Transverse colon (tissue), 4 donors: ENCODE results near the gene SMPD2. TPM values are rescaled to one million over a fixed set of nuclear protein-coding genes. Genes with fewer than 3 reads are reported as not detected.

Source experiments
- DNase-seq: peaks from one replicate; pipeline ENCODE4 v3.0.0-alpha.2; 2019
- H3K27ac ChIP-seq, 4 donors: fragments of 200-600 bp; sonication (generic); 2 replicates each; pipeline ENCODE4 v1.5.1; 2016 to 2018; ENCODE audit warnings: inconsistent platforms in 4 of 4
- H3K27me3 ChIP-seq: fragments of 200-600 bp; sonication (generic); 2 replicates; pipeline ENCODE4 v1.5.1; 2017; ENCODE audit warnings: inconsistent platforms
- H3K36me3 ChIP-seq, 4 donors: fragments of 200-600 bp; sonication (generic); 2 replicates each; pipeline ENCODE4 v1.5.1; 2017 to 2019; ENCODE audit warnings: inconsistent platforms in 4 of 4
- H3K4me1 ChIP-seq, 4 donors: fragments of 200-600 bp; sonication (generic); 2 replicates each; pipeline ENCODE4 v1.5.1; 2017 to 2020; ENCODE audit warnings: inconsistent platforms in 4 of 4
- H3K4me3 ChIP-seq, 4 donors: fragments of 200-600 bp; sonication (generic); 1 replicate in 1 of 4; 2 replicates in 3 of 4; pipeline versions ENCODE4 v1.5.1 to v1.6.1; 2017 to 2019; ENCODE audit warnings: inconsistent platforms in 4 of 4
- H3K9me3 ChIP-seq, 2 donors: fragments of 200-600 bp; sonication (generic); 2 replicates each; pipeline ENCODE4 v1.5.1; 2017 to 2019; ENCODE audit warnings: inconsistent platforms in 2 of 2
- CTCF ChIP-seq, 5 experiments: fragments of 200-600 bp in 3 of 5; fragments of 450-650 bp in 2 of 5; sonication (generic) in 3 of 5; IDR thresholded peaks; 1 replicate in 2 of 5; 2 replicates in 3 of 5; pipeline ENCODE4 v1.5.1; 2016 to 2017; ENCODE audit warnings: antibody characterized with exemption in 5 of 5, inconsistent platforms in 3 of 5, mild to moderate bottlenecking in 2 of 5, moderate library complexity in 1 of 5
- EP300 ChIP-seq: sonication (generic); formaldehyde crosslinking; IDR thresholded peaks from one replicate; pipeline ENCODE4 v1.6.1; 2017; ENCODE audit warnings: antibody characterized with exemption, low read depth
- POLR2A ChIP-seq: fragments of 450-650 bp; IDR thresholded peaks from one replicate; pipeline ENCODE4 v1.6.1; 2016; ENCODE audit warnings: antibody characterized with exemption, mild to moderate bottlenecking, moderate library complexity
- POLR2AphosphoS5 ChIP-seq, 3 donors: sonication (generic); formaldehyde crosslinking; IDR thresholded peaks; one replicate each; pipeline ENCODE4 v1.6.1; 2016; ENCODE audit warnings: antibody characterized with exemption in 3 of 3
- WGBS, 2 donors: methylation state at CpG; one replicate each; pipeline ENCODE4 v1.1.5; 2018; ENCODE audit warnings: low coverage in 1 of 2; 5-methylcytosine and 5-hydroxymethylcytosine counted together
- in situ Hi-C, 4 donors: fragments of 200-750 bp; cut with MboI; loops; one replicate each; pipeline versions ENCODE4 v1.15.0 to v1.15.1; 2017; ENCODE audit warnings: low sequenced_read_pairs in 3 of 4, low pct_ligation_motif_present in 1 of 4, low pct_unique_long_range_greater_than_20kb in 1 of 4
- intact Hi-C: fragments of 100-400 bp; cut with DNase I; formaldehyde crosslinking; loops from one replicate; pipeline ENCODE4 v1.15.1; 2023; ENCODE audit warnings: low total_unique reads
- total RNA-seq, 4 donors: library from RNA; depleted of rRNA; stranded (reverse); fragments of >200 nt; gene quantifications; one replicate each; pipeline ENCODE4 v1.1.0, GENCODE V29; 2016

Gene SMPD2
- total RNA-seq, 4 donors from 2014 or later: 9.4 to 34.5 (median 30.3) TPM

GRCh38 chr6:109469591-109470189 lies 29.2 kb downstream of the SMPD2 start:
- TF ChIP-seq EP300: no peak
- no peak for TF ChIP-seq POLR2AphosphoS5 (IDR thresholded peaks at IDR 0.05)
- TF ChIP-seq POLR2A: no peak
- TF ChIP-seq CTCF (IDR thresholded peaks at IDR 0.05): no peak

GRCh38 chr6:109471105-109471810 lies 30.7 kb downstream of the SMPD2 start:
- Histone ChIP-seq H3K36me3 (peaks cover 0 to 25% (median 6%) of the 10 kb centered on the region in 4 donors), H3K4me1 (peaks cover 0 to 17% (median 3%) of the 10 kb centered on the region in 4 donors), H3K4me3 (no peak overlapping the region), H3K27me3 (no peaks in the 10 kb centered on the region), H3K9me3 (no peaks in the 10 kb centered on the region), H3K27ac (no peak overlapping the region)
- intact Hi-C loops (no loop called here), in situ Hi-C loops (no loop called here)
- WGBS, 2 donors: 91% methylated on average over 5 of the region's 5 CpGs; no CpG with 5 or more reads in 1 of the 2 donors
- DNase-seq: no peak
- TF ChIP-seq POLR2AphosphoS5 (IDR thresholded peaks at IDR 0.05): no peak
- no peak for TF ChIP-seq POLR2A
- TF ChIP-seq CTCF (IDR thresholded peaks at IDR 0.05): no peak
- TF ChIP-seq EP300: no peak

More at GRCh38 chr6:109469591-109470189, 29.2 kb downstream of the SMPD2 start:
- Histone ChIP-seq H3K4me3 (no peak overlapping the region), H3K27ac (no peak overlapping the region), H3K27me3 (no peaks in the 10 kb centered on the region), H3K4me1 (peaks cover 0 to 17% (median 4%) of the 10 kb centered on the region in 4 donors), H3K9me3 (no peaks in the 10 kb centered on the region), H3K36me3 (peaks cover 0 to 34% (median 11%) of the 10 kb centered on the region in 4 donors)
- in situ Hi-C loops (no loop called here), intact Hi-C loops (no loop called here)
- DNase-seq: no peak
- 91 to 95% methylated on average over 4 to 5 of the region's 5 CpGs for WGBS, 2 donors

GRCh38 chr6:109472132-109472995 lies 31.8 kb downstream of the SMPD2 start:
- Histone ChIP-seq H3K9me3 (no peaks in the 10 kb centered on the region), H3K27ac (no peak overlapping the region), H3K4me3 (no peak overlapping the region), H3K27me3 (no peaks in the 10 kb centered on the region), H3K36me3 (peaks cover 0 to 22% (median 6%) of the 10 kb centered on the region in 4 donors), H3K4me1 (peaks cover 0 to 11% (median under 1%) of the 10 kb centered on the region in 4 donors)
- 88 to 96% methylated on average over 3 to 9 of the region's 9 CpGs for WGBS, 2 donors
- in situ Hi-C loops (no loop called here), intact Hi-C loops (no loop called here)
- TF ChIP-seq CTCF (IDR thresholded peaks at IDR 0.05): no peak
- TF ChIP-seq EP300: no peak
- no peak for TF ChIP-seq POLR2AphosphoS5 (IDR thresholded peaks at IDR 0.05)
- no peak for TF ChIP-seq POLR2A
- no peak for DNase-seq

- WGBS, 2 donors: 83 to 100% methylated on average over 3 of the region's 3 CpGs
- no peak overlapping the region for H3K4me3 ChIP-seq
- H3K9me3 ChIP-seq: no peaks in the 10 kb centered on the region
- no peak for DNase-seq
- TF ChIP-seq POLR2AphosphoS5 (IDR thresholded peaks at IDR 0.05): no peak
- no peak for TF ChIP-seq POLR2A
- TF ChIP-seq CTCF (IDR thresholded peaks at IDR 0.05): no peak
- TF ChIP-seq EP300: no peak
- peaks cover 0 to 18% (median 6%) of the 10 kb centered on the region in 4 donors for H3K36me3 ChIP-seq
- peaks cover 0 to 13% (median 6%) of the 10 kb centered on the region in 4 donors for H3K4me1 ChIP-seq
- intact Hi-C loops (no loop called here), in situ Hi-C loops (no loop called here)
- H3K27me3 ChIP-seq: no peaks in the 10 kb centered on the region
- no peak overlapping the region for H3K27ac ChIP-seq
Measured at GRCh38 chr6:109473120-109473519, 32.6 kb downstream of the SMPD2 start.
